GM21576 (cell line): ENCODE data around the gene SLC9A1.

Experiments
- ATAC-seq: cut with Tn5 transposase; IDR thresholded peaks from one replicate; pipeline ENCODE4 v1.9.1; 2021; ENCODE audit warnings: mild to moderate bottlenecking, moderate library complexity; ENCODE audit not compliant: unreplicated experiment

The SLC9A1 gene

DNA sequence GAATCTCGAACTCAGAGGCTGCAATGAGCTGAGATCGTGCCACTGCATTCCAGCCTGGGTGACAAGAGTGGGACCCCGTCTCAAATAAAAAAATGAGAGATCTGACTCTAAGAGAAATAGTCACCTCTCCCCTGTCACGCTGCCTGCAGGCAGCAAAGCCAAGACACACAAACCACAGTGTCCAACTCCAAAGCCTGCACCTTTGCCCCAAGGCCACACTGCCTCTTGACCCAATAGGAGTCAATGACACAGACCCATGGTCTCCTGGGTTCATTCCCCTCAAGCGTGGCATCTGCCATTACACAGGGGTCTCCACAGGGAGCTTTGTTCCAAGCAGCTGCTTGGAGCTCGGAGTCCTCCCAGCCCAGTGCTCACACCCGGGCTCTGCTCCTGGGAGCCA, 46.3 kb downstream of the SLC9A1 start:
- no peak for ATAC-seq

DNA sequence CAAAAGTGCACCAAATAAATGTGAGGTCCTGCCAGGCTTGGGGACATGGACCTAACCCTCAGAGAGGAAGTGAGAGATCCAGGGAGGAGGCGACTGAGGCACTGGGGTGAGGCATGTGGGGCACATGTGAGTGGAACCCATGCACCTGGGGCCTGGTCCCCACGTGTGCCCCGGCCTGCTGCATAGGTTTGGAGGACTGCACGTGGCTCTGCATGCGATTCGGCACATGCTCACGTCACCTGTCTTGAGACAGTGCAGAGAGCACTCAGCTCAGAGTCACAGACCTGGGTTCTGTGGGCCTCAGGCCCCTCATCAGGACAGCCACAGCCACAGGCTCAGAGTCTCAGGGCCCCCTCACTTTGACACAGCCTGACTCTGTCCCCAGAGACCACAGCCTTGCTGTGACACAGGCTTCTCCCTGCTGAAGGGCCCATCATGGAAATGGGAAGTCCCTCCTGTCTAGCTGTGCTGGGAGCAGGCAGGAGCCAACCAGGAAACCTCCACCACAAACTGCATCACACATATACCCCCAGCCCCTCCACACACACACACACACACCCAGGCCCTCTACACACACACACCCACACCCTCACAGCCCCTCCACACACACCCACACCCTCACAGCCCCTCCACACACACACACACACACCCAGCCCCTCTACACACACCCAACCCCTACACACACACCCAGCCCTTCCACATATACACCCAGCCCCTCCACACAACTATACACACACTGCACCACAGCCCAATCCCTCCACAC, 48.2 kb downstream of the SLC9A1 start:
- ATAC-seq = no peak

DNA sequence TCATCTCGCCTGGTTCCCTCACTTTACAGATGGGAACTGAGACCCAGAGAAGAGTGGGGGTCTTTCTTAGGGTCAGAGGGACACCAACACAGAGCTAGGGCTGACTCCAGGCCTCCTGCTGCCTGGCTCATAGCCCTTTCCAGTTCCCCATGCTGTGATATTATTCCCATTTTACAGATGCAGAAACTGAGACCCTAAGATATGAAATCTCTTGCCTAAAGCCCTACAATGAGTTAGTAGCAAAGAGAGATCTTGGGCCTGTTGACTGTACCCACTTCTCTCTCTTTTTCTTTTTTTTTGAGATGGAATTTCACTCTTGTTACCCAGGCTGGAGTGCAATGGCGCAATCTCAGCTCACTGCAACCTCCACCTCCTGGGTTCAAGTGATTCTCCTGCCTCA, 49.9 kb downstream of the SLC9A1 start:
- ATAC-seq = no peak

DNA sequence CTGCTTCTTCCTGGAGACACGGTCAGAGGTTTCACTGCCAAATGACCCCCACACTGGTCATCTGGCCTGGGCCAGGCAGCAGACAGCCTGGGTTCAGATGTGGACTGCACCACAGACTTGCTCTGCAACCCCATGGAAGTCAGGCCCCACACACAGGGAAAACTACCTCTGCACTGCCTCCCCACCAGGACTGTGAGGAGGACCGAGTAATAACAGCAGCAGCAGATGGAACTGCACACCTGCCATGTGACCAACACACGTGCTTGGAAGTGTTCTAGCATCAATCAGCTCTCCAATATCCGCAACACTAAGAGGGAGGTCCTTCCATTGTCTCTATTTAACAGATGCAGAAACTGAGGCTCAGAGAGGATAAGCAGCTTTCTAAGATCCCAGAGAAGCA, 51.4 kb downstream of the SLC9A1 start:
- no peak for ATAC-seq

DNA sequence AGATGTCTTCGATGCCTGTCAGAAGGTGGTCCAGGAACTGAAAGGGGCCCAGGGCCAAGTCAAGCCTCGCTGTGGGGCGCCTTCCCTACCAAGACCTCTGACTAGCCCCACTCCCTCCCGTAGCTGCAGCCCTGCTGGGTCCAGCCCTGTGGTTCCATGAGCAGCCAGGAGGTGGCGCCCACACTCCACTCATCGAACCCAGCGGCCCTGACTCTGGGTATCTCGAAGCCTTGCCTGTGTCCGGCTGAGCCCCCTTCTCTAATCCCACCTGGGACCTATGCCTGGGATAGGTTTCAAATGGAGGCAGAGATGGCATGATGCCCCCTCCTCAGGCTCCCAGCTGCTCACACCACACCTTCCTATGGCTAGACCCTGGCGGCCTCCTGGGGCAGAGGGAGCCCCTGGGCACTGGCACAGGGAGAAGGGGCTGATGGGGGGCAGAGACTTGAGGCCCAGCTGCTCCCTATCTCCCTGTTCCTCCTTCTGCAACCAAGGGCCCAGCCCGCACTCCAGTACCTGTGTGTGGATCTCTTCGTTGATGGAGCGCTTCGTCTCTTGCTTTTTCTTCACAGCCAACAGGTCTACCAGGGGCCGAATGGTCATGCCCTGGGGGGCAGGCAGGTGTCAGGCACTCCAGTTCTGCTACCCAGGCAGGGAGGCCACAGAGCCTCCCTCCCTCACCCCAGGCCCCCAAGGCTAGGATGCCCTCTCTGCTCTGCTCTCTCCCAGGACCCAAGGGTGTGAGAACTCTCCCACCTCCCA, 52.0 kb downstream of the SLC9A1 start:
- peak; percentile 35 for ATAC-seq

DNA sequence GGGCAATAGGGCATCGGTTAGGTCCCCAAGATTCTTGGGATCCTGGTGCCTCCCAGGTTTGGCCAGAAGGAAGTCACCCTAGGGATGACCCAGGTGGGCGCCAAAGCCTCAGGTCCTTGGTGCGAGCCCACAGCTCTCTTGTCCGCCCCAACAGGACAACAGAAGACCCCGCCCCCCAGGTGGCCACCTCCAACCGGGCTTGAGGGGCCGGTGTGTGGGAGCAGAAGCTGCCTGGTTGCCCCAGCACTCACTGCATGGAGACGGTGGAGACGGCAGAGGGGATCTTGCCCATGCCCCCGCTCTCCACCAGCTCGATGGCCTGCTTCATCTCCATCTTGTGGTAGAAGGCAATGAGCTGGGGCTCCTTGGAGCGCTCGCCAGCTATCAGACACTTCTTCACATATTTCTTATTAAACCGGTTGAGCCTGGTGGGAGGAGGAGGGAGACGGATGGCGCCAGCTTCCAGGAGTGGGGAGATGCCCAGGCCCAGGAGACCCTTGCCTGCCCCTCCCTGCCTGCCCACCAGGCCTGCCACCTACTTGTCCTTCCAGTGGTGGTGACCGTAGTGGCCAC, 52.7 kb downstream of the SLC9A1 start:
- ATAC-seq = no peak

DNA sequence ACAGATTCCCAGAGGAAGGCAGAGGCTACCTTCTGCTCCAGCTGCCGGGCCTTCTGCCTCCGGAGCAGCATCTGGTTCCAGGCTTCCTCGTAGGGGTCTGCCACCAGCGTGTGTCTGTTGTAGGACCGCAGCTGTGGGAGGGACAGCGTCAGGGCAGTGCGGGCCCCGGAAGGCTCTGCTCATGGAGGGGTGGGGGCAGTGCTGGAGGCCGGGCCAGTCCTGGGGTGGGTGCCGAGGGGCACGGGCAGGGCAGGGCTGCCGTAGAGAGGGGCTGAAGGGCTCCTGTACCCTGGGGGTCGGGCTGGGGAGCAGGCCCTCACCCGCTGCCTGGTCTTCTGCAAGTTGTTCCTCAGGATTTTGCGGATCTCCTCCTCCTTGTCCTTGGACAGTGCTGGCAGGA, 53.2 kb downstream of the SLC9A1 start:
- no peak for ATAC-seq

DNA sequence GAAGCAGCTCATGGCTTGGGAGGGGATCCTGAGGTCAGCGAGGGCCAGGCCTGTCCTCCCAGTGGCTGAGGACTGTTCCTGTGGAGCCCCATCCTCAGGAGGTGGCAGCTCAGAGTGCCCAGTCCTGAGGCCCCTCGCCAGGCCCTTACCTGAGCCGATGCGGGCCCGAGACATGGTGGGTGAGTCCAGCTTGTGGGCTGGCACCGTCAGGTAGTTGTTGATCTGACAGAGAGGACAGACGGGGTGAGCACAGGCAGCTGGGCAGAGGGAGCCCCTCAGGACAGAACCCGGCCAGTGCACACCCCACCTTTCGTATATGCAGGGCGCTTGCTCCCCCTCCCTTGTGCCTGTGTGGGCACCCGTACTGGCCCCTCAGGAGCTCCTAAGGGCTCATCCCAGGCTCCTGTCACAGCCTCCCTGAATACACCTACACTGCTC, 53.9 kb downstream of the SLC9A1 start:
- ATAC-seq = no peak

DNA sequence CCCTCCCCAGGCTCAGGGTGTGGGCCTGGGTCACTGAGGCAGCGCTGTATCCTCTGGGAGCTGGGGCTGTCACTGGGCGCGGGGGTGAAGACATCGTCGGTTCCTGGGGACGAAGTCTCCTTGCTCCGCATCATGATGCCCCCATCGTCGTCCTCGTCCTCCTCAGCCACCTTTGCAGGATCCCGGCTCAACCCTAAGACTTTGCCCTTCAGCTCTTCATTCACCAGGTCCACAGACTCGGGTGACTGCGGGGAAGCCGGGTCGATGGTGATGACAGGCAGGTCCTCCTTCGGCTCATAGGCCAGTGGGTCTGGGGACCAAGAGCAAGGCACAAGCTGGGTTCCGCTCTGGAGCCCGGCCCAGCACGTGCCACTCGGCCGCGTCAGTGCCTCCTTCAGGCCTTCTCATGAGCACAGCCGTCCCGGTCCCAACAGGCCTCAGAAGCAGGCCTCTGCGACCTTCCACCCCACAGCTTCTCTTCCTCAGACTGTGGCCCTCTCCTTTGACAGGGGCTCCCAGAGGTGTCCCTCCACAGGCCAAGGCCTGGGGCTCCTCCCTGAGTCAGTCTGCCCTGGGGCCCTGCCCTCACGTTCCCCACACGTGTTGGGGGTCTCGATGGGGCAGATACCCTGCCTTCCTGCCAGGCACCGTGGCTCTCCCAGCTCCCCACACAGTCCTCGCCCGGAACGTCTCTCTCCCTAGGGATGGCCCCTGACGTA, 54.4 kb downstream of the SLC9A1 start:
- ATAC-seq = no peak

DNA sequence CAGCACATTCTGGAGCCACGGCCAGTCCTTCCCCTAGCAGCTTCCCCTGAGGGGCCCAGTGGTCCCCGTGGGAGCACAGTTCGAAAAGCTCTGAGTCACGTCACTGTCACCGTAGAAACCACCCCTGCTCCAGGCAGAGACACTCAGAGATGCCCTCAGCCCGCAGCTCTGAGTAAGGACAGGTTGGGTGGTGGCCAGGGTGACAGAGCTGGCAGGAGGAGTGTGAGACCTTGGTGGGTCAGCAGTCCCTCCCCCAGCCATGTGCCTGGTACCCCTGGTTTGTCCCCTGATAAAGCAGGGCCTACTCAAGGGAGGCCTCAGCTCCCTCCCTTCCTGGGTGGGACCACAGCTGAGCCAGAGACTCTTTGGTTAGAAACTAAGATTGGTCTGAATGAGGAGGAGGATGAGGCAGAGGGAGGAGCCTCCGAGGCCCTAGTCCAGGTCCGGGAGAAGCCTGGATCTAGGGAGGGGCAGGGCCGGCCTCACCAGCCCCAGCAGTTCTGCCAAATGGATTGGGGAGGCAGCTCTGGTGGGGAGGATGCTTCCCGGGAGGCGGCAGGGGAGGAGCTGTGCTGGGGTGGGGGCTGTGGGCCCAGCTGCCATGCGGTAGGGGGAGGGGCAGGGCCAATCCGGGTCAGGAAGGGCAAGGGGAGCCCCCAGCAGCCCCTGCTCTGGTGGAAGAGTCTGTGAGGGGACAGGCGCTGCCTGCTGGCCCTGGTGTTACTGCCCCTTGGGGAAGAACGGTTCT, 55.2 kb downstream of the SLC9A1 start:
- peak; percentile 42 for ATAC-seq

DNA sequence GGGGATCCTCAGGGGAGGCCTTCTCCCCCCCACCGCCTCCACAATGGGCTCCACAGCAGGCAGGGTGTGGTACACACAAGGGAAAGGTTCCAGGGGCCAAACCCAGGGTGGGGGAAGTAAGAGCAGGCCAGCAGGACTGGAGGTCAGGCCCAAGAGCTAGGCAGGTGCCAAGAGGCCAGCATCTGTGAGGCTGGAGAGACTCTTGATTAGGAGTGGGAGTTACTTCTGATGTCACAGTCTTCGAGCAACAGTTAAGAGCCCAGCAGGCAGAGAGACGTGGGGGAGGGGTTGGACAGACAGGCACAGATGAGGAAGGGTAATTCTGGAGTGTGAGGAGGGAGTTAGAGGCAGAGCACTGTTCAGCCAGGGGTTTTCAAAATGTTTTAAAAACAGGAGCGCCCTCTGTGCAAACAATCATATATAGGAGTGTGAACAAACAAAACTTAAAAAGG, 55.8 kb downstream of the SLC9A1 start:
- peak; percentile 12 for ATAC-seq

DNA sequence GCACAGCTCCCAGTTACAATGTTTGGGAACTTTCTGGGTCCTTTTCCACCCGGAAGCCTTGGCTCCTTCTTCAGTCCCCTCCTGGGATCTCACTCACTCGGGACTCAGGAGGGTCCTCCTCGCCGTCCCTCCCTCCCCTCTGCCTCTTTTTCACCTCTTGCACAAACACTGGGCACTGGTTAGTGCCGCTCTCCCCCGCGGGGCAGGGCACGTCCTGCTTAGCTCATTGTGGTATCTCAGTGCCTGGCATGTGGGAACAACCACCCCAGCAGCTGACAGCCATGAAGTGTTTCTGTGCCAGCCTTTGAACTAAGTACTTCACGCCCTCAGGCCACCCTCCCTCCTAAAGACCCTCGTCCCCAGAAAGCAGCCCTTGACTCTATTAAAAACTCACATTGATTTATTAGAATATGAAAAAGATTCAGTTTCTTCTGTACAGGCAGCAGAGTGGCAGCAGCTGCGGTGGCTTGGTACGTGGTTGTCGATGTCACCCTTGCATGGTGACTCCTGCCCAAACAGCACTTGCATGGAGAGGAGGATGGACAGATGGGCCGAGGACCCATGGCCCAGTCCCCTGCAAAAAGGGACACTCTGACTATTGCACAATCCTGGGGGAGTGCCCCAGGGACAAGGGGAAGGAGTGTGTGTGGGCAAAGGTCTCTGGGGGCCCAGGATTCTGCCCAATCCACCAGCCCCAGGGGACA, 56.3 kb downstream of the SLC9A1 start:
- no peak for ATAC-seq

DNA sequence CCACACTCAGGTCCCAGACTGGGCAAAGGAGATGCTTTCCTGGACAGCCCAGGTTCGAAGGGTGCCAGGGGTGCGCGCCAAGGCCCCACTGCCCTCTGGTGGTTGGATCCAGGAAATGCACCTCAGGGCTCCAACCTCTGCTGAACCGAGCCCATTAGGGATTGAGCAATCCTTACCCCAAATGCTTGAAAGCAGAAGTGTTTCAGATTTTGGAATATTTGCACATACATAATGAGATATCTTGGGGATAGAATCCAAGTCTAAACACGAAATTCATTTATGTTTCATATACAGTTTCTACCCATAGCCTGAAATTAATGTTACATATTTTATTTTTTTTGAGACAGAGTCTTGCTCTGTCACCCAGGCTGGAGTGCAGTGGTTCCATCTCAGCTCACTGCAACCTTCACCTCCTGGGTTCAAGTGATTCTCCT, 57.4 kb downstream of the SLC9A1 start:
- ATAC-seq = no peak

DNA sequence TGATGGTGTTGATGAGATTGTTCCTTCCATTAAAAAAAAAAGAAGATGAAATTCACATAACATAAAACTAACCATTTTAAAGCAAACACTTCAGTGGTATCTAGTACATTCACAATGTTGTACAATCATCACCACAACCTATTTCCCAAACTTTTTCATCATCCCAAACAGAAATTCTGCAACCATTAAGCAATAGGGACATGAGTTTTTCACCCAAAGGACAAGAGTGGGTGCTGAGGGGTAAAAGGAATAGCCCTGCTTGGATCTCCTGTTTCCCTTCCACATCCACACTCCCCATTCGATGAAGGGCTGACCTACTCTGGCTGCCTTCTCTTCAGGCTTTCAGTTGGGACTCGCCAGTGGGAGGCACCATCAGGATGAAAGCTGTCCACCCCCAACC, 59.3 kb downstream of the SLC9A1 start:
- no peak for ATAC-seq

DNA sequence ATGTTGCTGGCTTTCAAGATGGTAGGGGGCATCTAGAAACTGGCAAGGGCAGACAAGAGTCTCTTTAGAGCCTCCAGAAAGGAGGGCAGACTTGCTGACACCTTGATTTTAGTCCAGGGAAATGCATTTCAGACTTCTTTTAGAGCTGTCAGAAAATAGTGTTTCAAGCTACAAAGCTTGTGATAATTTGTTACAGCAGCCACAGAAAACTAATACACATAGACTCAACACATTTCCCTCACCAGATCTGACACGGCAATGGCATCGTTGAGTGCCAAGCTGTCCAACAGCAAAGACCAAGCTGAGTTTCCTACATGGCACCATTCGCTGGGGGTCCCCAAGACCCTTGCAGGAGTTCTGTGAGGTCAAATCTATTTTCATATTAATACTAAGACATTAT, 62.0 kb downstream of the SLC9A1 start:
- no peak for ATAC-seq

DNA sequence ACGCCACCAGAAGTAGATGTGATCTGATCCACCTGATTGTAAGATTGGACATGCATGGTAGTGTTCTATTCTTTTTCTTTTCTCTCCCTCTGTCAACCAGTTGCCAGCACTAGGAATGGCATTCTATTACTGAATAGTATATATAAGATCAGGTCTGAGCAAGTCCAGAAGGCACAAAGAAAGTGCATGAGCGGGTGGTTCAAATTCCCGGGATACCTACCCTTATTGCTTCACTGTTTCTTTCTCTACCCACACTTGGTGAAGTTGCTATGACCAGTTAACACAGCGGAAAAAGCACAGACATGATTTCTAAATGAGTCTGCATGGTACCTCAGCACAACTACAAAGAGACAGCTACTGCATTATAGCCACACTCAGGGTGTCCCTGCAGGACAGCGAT, 64.0 kb downstream of the SLC9A1 start:
- no peak for ATAC-seq

DNA sequence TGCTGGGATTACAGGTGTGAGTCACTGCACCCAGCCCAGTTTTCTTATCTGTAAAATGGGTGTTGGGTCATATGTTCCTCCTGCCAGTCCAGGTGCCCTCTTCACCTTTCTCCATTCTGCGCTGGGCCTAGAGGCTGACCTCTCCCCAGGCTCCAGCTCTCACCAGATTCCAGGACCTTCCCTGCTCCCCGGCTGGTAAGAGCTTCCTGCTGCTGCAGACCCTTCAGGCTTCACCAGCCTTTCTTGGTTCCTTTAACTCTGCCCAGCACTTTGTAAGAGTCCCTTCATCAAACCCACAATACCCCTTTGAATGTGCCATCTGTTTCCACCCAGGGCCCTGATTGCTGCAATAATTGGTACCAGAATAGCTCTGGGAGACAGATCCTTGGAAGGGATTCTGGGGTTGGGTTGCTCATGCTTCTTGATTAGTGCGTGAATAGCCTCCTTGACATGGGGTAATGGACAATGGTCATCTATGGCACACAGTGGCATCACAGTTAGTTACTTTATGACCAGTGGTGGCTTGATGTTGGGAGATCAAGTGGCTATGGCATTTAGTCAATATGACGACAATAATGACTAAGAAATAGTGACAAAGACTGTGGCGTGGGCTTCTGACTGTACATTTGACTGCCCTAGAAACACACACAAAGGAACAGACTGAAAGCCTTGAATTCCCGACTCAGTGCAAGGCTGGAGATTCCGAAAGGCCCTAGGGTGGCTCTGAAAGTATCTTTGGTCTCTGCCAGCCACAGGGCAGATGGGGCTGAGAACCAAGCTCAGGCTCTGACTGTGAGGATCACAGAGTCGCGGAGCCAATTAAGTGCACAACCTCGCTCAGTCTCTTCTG, 67.3 kb downstream of the SLC9A1 start:
- no peak for ATAC-seq

DNA sequence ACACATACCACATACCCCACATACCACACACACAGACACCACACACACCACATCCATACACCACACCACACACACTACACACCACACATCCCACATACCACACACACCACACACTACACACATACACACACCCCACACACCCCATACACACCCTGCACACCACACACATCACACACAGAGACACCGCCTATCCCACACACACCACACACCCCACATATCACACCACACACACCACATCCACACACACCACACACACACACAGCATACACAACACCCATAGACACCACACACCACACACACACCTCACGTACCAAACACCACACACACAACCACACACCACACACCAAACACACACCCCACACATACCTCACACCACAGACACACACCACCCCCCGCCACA, 68.3 kb downstream of the SLC9A1 start:
- no peak for ATAC-seq

DNA sequence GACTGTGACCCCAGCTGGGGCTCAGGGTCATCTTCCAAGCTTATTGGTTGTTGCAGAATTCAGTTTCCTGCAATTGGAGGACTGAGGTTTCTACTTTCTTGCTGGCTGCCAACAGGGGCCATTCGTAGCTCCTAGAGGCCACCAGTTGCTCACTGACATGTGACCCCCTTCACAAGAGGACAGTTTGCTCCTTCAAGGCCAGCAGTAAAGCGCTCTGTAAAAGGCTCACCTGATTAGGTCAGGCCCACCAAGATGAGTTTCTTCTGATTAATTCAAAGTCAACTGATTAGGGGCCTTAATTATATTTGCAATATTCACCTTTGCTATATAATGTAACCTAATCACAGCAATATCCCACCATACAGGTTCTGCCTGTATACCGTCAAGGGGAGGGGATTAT, 68.9 kb downstream of the SLC9A1 start:
- no peak for ATAC-seq
